Measurements from ENCODE around the gene CCDC43. TPM values are rescaled to one million over a fixed set of nuclear protein-coding genes. Genes with fewer than 3 reads are reported as not detected.
A peak's percentile ranks its signal among the peaks of the same experiment; 100 is the strongest.

The CCDC43 gene
- total and polyA plus RNA-seq, 2 of the 13 experiments (the other 11 are each of a cell fraction or from before 2014, with no cell fraction given): 17.5 to 94.8 TPM

GRCh38 chr17:44733753-44734152 lies 44.2 kb upstream of the CCDC43 start:
- POLR2A ChIA-PET: no interaction called here
- in situ Hi-C loops (cut with HindIII; ENCODE audit: extremely low pct_ligation_motif_present, low pct_unique_long_range_greater_than_20kb) (no loop called here), intact Hi-C loops (cut with micrococcal nuclease; ENCODE audit: unreplicated experiment) (no loop called here)
- no TSS peak for BruUV-seq (replicated peaks)
- no peaks in the 10 kb centered on the region for H3K79me2 ChIP-seq (ENCODE audit: insufficient read depth, low read length)
- H3K9me3 ChIP-seq (ENCODE audit: low read length): no peaks in the 10 kb centered on the region
- peak; percentile 29 for TF ChIP-seq TEAD3 (CRISPR knock-in tag; optimal IDR thresholded peaks at IDR 0.05; ENCODE audit: borderline replicate concordance)
- TF ChIP-seq AHDC1 (CRISPR knock-in tag; IDR thresholded peaks at IDR 0.05; ENCODE audit: borderline replicate concordance): no peak
- 0 out of 2 replicates have a peak, but pooled peaks have one; percentile 46 for TF ChIP-seq ZBTB38 (CRISPR knock-in tag; IDR thresholded peaks at IDR 0.05)
- 0 out of 2 replicates have a peak, but pooled peaks have one; percentile 15 for TF ChIP-seq MYC (CRISPR knock-in tag; IDR thresholded peaks at IDR 0.05; ENCODE audit: borderline replicate concordance)
- TF ChIP-seq ETV6 (CRISPR knock-in tag; conservative IDR thresholded peaks at IDR 0.05): 0 out of 2 replicates have a peak, but pooled peaks have one; percentile 47
- no peak for TF ChIP-seq ZNF850 (CRISPR knock-in tag; conservative IDR thresholded peaks at IDR 0.05)
- TF ChIP-seq RAD21 (CRISPR knock-in tag; IDR thresholded peaks at IDR 0.05): peak; percentile 35; the same call in 1 of the 2 replicates
- TF ChIP-seq GMEB2 (CRISPR knock-in tag; IDR thresholded peaks at IDR 0.05; ENCODE audit: low read depth): no peak
- peak; percentile 48 for TF ChIP-seq SMC3 (IDR thresholded peaks at IDR 0.05; ENCODE audit: low read length)
- no peak for TF ChIP-seq HIVEP1 (CRISPR knock-in tag; IDR thresholded peaks at IDR 0.05)
- peak; percentile 76 for TF ChIP-seq CTCF (CRISPR knock-in tag; IDR thresholded peaks at IDR 0.05)
- TF ChIP-seq STAG1 (CRISPR knock-in tag; IDR thresholded peaks at IDR 0.05): peak; percentile 74
- TF ChIP-seq, protein P1, sequence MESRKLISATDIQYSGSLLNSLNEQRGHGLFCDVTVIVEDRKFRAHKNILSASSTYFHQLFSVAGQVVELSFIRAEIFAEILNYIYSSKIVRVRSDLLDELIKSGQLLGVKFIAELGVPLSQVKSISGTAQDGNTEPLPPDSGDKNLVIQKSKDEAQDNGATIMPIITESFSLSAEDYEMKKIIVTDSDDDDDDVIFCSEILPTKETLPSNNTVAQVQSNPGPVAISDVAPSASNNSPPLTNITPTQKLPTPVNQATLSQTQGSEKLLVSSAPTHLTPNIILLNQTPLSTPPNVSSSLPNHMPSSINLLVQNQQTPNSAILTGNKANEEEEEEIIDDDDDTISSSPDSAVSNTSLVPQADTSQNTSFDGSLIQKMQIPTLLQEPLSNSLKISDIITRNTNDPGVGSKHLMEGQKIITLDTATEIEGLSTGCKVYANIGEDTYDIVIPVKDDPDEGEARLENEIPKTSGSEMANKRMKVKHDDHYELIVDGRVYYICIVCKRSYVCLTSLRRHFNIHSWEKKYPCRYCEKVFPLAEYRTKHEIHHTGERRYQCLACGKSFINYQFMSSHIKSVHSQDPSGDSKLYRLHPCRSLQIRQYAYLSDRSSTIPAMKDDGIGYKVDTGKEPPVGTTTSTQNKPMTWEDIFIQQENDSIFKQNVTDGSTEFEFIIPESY (CRISPR knock-in tag; IDR thresholded peaks at IDR 0.05): peak; percentile 64
- TF ChIP-seq HOXA3 (CRISPR knock-in tag; IDR thresholded peaks at IDR 0.05): 0 out of 2 replicates have a peak, but pooled peaks have one; percentile 7
- H2AFZ ChIP-seq (ENCODE audit: low read length): no peak overlapping the region
- H3K9ac ChIP-seq (ENCODE audit: insufficient read depth, low read depth, low read length): no peak overlapping the region
- H3K27ac ChIP-seq (ENCODE audit: extremely low read length, insufficient read depth, low read length): no peak overlapping the region
- H3K36me3 ChIP-seq (replicated peaks in 1 of 2; ENCODE audit: control insufficient read depth in 1 of 2, insufficient read depth in 2 of 2, low read length in 2 of 2): peaks cover 23 to 63% of the 10 kb centered on the region in 2 experiments
- no peaks in the 10 kb centered on the region for H4K20me1 ChIP-seq (ENCODE audit: insufficient read depth, low read length)
- no peak overlapping the region for H3K4me2 ChIP-seq (ENCODE audit: low read depth, low read length)
- H3K4me1 ChIP-seq (ENCODE audit: insufficient read depth, low read length): no peaks in the 10 kb centered on the region
- DNase-seq (ENCODE audit: low spot score): peak; percentile 41
- no peaks in the 10 kb centered on the region for H3K27me3 ChIP-seq (ENCODE audit: control insufficient read depth in 1 of 2, insufficient read depth in 2 of 2, low read length in 2 of 2)
- peak; percentile 81 for FAIRE-seq
- no peak overlapping the region for H3K4me3 ChIP-seq (replicated peaks in 1 of 3; ENCODE audit: insufficient read depth in 1 of 3, low read depth in 2 of 3, low read length in 3 of 3)
- WGBS (ENCODE audit: low lambda C conversion rate): 87% methylated on average over 5 of the region's 5 CpGs
- CTCF ChIA-PET (ENCODE audit: low intra/inter-chr PET ratio, low total read pairs): interaction anchor here (1.1 kb wide), 1 partner anchor 132 kb away, joined by 3 read pairs; no protein-coding TSS in a partner anchor
- peak; percentile 94 for ATAC-seq
